ENCODE data around the gene ITPR3.
A peak's percentile ranks its signal among the peaks of the same experiment; 100 is the strongest.

Gene ITPR3

DNA sequence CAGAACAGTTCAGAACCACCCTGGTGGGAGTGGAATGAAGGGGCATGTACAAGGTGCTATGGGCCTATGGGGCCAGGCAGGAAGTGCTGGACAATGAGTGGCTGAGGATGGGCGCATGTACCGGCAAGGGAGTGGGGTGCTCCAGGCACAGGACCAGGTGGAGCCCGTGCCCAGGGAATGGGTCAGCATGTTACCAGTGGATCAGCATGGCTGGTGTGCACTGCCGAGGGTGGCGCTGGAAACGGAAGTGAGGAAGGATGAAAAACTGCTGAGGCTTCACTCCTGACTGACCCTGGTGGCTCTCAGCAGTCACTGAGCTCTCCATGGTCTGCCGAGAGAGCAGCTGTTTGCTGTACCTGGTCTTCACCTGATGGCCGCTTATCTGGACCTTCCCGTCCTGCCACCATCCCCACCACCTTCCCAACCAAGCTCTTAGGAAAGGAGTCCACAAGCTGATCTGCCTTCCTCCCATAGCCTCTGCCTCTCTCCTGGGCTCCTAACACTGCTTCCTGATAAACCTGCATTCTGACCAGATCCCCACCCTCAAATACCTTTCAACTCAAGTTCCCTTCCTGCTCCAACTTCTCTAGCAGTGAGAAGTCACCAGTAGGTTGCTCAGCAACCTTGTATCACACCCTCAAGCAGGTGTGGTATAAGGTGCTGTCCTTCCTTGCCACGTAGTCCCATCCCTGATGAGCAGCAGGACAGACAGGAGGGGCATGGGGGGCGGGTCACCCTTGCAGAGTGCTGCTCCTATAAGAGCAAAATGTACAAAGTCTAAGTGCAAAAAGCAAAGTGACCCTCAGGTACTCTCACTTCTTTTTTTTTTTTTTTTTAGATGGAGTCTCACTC is 83.3 kb downstream of the ITPR3 start:
- DNase-seq = no peak

DNA sequence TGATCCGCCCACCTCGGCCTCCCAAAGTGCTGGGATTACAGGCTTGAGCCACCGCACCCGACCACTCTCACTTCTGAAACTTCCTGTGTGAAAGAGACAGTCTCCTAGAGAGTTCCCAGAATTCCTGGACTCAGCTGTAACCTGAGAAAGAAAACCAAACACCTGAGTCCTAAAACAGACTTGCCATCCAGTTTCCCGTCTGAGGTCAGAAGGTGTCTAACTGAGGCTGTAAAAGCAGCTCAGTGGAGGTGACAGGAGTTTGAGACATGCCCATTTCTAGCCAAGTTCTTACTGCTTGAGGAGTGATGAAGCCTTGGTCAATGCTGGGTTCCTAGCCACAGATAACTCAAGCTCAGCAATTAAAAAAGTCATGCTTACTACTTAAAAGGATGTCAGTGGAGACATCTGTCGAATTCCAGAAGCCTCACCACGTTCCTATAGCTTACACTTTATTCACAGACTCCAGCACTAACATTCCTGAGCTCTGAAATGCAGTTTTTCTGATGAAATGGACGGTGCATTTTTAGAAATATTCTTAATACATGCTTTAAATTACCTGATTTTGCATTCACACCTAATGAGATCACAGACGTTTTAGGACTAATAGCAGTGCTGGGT is 84.3 kb downstream of the ITPR3 start:
- no peak for DNase-seq

DNA sequence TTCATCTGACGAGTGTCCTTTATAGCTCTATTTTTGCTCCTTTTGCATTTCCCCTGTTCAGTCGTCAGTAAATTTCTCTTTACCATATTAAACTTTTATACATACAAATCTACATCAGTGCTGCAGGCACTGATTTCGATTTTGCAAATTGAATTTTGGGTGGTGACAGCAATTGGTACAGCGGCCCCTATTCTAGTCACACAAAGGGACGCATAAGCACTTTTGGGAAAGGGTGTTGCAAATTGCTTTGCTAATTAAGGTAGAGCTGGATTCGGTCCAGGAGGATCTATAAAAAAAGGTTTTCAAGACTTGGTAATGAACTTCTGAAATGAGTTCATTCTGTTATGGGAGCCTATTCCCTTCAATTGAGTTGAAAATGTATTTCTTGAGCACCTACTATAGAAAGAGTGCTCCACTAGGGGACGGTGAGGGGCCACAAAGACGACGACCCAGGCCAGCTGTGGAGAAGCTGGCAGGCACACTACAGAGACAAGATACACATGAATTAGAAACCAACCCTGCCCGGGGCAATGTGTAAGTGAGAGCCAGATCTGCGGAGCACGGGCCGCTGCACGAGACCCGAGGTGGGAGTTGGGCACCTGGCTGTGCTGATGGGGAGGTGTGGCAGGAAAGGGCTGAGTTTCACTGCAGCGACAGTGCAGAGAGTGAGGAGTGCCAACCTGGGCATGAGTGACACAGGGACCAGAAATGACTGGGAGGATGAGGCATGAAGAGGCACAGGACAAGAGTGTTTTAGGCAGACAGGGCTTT is 85.0 kb downstream of the ITPR3 start:
- DNase-seq = no peak

DNA sequence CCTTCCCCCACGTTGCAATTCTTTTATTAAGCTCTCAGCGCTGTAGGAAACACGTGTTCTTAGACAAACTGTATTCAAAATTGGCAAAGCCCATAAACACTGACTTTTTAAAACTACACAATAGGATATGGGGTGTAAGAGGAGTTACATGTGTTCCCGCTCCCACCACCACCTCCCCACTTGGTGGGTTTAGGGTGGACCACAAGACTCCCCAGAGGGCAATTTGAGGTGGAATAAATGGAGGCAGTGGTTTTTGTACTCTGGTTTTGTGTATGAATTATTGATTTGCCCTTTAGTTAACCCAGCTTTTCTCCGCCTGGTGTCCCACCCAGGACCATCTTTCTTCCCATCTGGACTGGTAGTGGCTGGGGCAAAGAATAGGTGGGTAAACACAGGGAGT is 86.6 kb downstream of the ITPR3 start:
- no peak for DNase-seq

DNA sequence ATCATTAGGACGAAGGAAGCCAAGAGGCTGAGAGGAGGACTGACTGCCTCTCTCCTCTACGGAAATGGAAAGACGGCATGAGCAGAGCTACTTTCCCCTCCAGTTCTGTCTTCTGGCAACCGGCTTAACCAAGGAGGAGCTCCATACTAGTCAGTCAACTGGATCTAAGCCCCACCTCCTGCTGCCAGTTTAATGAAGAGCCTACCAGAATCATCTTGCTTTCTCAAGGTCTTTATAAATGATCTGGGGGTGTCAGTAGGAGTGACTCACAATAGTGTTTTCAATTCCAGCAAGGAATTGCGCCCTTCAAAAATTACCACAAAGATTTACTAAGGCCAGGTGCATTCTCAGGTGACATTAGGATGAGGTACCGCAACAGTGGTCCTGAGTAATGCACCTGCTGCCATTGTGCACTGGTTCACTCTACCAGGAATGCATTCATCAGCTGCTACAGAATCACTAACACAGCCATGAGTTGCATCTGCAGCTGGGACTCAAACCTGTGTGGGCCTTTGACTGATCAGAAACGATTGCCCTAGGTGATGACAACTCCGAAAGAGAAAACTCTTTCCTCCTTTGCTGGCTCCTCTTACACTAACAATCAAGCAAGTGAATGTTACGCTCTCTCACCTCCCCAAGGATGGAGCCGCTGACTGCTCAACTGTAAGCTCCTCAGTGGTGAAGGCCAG is 87.5 kb downstream of the ITPR3 start:
- no peak for DNase-seq

DNA sequence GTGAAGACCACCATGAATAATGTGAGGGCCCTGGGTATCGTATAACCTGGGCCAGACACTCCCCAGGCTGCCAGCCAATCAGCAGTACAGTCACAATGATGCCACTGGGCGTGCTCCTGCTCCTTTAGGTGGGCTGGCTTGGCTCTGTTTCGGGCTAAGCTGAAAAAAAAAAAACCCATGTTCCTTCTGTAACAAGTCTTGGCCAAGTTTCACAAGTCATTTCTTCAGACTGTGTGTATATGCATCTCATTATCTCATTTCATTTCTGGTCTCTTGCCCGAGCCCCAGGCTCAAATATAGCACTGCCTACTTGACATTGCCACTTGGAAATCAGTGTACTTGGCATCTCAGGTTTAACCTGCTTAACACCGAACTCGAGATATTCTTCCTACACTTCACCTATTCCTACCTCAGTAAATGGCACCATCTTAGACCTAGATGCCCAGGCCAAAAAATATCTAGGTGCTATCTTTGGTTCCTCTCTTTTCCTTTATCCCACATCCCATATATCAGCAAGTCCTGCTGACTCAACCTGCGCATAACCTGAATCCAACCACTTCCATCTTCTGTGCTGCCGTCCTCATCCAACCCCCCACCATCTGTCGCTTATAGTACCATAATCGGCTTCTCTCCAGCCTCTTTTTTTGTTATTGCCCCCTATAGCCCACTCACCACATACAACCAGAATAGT is 88.6 kb downstream of the ITPR3 start:
- no peak for DNase-seq

DNA sequence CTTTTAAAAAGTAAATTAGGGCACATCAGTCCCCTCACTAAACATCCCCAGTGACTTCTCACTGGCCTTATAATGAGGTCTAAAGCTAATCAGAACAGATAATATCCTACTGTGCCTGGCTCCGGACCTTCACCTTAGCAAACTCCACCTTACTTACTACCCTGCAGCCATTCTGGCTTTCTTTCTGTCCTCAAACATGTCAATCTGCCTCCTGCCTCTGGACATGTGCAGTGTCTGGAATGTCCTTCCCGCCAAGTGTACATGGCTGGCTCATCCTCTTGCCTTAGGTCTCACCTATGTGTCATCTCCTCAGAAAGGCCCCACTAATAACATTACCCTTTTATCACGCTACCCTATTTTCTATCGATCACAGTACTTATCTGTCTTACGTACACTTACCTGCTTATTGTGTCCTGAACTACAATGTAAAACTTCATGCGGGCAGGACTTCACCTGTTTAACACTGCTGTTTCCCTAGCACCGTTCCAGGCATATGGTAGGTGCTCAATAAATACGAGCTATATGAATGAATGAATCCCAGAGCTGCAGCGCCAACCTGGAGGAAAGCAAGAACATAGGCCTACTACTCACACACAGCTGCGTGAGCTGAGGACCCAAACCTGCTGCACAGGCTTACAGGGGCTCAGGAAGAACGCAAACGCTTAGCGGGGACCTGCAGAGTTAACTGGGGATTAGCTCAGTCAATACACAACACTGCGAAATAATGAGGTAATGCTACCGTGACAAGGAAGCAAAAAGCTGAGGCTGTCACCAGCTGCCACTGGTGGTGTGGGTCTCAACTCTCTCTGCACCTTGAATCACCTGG is 89.4 kb downstream of the ITPR3 start:
- no peak for DNase-seq

DNA sequence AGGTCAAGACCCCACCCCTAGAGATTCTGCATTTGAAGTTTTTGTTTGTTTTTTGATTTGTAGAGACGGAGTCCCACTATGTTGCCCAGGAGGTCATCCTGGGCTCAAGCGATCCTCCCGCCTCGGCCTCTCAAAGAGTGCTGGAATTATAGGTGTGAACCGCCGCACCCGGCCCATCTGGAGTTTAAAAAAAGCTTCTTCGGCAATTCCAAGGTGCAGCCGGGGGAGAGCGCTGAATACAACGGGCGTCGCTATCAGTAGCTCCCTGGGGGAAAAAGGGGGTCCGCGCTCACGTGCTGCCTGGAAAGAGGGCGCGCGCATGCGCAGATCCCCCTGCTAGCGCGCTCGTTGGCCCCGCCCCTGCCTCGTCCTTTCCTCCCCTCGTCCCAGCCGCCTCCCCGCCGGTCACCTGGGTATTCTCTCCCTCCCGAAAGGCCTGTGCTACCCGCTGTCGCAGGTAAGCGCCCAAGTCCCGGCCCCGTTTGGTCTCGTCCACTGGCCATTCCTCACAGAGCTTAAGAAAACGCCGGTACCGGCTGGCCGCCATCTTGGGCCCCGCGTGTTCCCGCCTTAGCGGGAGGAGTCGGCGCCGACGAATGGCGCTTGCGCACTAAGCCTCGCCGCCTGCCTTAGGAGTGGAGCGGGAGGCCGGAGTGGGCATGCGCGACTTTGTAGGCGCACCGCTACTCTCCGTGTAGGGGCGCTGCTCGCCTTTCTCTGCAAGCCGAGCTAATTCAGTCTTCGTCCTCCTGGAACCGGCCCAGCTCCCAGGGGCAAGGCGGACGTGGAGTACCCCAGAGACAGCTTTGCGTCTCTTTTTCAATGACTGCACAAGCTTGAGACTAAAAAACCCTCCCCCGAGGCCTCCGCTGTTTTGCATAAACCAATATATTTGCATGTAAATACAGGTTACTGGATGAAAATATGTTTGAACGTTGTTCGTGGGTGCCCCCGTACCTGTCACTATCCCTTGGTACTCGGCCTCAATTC is 90.3 kb downstream of the ITPR3 start, which contains the start of gene UQCC2:
UQCC2 (minus strand) TSS at position 561 of the 990 bp plus-strand sequence; CDS start at position 547, 14 bp downstream.
- DNase-seq = peak; percentile 92 to 99 (median 96)

DNA sequence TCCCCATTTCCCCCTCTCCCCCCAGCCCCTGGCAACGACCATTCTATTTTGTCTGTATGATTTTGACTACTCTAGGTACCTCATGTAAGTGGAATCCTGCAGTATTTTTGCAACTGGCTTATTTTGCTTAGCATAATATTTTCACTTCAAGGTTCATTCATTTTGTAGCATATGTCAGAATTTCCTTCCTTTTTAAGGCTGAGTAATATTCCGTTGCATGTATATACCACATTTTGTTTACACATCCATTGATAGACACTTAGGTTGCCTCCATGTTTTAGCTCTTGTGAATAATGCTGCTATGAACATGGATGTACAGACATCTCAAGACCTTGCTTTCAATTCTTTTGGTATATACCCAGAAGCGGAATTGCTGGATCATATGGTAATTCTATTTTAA is 91.8 kb downstream of the ITPR3 start:
- no peak for DNase-seq

DNA sequence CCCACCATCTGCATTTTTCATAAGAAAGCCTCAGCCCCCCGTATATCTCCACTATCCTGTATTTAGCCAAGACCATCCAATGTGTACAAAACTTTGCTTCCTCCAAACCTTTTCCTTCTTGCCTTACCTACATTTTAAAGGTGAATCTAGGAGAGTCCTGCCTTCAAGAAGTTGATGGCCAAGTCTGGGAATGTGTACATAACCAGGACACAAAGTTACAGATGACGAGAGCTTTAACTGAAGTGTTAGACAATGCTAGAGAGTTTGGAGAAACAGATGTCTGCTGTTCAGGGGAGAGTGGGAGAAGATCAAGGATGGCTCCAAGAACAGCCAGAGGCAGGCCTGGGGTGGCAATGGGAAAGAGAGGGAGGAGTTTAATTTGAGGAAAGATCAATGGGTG is 92.7 kb downstream of the ITPR3 start:
- no peak for DNase-seq

DNA sequence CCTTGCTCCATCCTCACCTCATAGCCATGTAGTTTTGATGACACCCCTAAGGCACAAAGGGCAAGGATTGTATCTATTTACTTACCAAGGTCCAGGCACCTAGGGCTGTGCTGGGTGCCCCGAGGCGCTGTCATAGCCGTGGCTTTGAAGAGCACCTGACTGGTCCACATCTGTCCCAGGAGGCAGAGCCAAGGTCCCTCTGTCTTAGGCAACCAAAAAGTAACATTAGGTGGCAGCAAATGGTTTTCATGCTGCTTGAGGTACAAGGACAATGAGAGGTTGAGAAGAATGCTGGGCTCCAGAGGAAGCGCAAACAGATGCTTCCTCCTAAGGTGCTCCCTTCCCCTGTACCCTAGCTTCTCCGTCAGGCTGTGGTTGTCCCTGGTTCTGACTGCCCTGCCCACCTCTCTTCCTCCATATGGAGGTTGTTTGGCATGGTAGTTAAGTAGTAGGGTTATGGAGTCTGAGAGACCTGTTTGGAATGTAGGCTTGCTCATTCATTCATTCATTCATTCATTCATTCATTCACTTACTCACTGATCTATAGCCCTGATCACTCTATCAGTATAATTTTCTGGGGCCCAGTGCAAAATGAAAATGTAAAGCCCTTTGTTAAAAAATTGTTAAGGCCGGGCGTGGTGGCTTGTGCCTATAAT is 93.4 kb downstream of the ITPR3 start:
- no peak for DNase-seq

DNA sequence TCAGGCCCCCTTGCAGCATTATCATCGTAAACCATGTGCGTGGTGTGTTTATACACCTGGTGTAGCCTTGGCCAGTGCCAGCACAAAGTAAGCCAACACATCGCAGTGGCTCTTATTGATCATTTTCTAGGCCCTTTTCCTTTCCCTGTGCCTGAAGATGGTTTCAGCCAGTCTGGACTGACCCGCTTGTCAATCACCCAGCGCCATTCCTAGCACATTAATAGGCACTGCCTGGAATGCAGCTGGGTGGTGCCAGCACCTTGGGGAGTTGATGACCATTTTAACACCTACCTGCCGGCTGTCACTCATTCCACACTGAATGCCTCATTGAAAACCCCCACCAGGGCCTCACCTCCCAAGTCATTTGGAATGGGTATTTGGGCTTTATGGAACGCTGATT is 95.3 kb downstream of the ITPR3 start:
- DNase-seq = no peak

DNA sequence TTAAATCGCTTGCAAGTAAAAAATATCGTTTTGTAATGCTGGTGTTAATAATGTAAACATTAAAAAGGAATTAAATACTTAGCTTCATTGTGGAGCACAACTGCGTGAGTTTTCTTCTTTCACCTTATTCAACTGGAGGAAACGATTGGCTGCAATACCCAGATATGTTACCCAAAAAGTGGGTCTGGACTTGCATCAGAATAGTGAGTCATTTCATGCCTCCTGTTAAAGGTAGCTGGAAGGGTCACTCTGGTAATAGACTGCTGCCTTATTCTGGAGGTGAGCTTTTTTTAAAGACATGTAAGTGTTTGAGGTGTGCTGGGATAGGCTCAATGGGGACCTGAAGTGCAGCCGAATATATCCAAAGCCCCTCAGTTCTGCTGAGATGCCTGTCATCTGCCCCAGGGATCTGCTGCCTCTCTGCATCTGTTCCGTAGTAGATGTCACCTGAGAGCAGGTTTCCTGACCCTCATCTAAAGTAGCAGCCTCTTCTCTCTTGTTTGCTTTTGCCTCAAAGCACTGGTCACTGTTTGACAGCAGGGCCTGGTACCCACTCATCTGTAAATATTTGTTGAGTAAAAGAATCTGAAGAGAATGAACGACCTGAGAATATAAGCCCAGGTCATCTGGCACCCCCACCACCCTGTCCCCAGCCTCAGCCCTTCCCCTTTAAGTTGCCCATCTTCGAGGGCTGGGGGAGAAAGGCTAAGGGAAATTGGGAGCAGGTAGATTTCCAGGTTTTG is 95.9 kb downstream of the ITPR3 start:
- no peak for DNase-seq

DNA sequence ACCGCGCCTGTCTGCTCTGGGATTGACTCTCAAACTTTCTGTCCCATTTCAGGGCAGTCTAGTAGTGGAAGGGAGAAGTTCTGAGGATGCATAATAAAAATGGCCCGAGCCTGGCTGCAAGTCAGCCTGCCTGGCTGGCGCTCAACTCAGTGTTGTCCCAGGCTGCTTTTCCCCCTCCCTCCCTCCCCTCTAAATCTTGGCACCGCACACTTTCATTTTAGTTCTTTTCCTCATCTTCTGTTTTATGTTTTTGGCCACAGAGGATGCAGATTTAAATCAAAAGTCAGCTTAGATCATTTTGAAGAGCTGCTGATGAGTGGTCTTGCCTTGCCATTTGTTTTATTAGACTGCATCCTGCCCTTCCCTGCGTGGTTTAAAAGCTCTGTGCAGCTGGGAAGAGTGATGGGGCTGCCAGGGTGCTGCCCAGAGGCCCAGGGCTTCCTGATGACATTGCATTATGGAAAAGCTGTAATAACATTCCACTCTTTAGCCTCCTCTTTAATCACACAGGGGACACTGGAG is 96.9 kb downstream of the ITPR3 start:
- no peak for DNase-seq

DNA sequence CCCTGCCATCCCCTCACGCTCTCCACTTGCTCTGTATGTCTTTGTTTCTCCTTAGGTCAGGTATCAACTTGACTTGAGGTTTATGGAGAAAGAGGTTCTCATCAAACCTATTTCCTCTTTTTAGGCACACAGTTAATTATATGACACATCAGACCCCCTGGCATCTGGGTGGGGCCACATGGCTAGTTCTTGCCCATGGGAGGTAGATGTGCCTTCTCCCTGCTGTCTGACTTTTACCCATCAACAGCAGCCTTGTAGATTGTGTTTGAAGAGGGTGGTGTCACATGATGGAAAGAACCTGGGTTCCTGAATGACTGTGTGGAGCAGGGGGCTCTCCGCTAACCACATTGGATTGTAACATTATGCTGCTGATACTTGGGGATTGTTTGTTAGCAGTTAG is 97.6 kb downstream of the ITPR3 start:
- DNase-seq = no peak

DNA sequence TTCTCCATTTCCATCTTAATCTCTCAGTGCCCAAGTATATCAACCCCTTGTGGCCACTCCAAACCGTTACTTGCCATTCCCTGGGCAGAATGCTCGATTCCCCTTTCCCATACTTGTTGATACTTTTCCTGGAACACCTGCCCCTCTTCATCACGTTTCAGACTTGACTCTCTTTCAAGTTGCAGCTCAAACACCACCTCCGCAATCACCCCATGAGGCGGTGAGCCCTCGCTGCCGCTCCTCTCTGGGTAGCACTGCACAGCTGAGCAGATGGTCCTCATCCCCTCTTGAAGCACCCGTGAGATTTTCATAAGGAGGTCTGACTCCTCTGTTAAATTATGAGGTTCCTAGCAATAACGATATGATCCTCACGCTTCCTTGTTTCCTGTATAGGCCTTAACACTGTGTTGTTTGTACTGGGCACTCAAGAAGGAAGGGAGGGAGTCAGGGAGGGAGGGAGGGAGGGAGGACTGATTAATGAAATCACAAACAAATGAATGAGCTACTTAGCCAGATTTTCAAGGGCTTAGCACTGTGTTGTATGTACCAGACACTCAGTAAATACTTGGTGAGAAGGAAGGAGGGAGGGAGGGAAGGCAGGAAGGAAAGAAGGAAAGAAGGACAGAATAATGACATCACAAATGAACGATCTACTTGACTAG is 98.3 kb downstream of the ITPR3 start:
- DNase-seq = no peak

DNA sequence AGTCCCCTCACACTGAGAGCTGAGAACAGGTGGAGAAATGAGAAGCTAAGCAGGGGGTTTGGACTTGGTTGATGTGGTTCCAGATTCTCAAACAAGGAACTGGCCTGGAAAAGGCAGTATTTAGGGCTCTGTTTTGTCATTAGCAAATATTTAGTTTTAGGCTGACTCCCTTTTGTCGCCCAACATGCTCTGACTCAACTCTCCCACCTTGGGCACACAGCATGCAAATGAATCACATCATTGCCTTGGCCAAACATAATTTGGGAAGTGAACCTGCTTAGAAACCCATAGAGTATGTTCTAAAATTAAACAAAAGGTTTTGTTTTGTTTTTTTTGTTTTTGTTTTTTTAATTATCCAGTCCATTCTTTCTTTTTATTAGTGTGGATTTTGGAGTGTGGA is 99.9 kb downstream of the ITPR3 start:
- DNase-seq = no peak

DNA sequence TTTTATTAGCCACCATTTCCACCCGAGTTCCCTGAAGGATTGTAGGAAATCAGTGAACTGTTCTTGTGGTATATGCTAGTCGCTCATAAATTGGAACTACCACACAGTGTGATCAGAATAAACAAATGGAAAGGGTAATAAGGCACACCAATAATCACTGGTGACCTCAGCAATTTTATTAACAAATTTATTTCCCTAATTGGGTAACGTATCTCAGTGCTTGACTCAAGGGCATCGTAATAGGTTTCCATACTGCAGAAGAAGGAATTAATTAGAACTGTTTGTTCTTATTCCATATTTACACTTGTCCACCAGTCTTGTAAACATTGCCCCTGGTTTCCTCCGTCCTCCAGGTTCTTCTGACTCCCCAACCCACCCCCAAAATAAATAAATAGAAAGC is 100.4 kb downstream of the ITPR3 start:
- no peak for DNase-seq
